ENCODE measurements around the gene HOXA3. TPM values are rescaled to one million over a fixed set of nuclear protein-coding genes. Genes with fewer than 3 reads are reported as not detected.

HOXA3 gene
- polyA plus RNA-seq, 3 donors, result not detected

DNA sequence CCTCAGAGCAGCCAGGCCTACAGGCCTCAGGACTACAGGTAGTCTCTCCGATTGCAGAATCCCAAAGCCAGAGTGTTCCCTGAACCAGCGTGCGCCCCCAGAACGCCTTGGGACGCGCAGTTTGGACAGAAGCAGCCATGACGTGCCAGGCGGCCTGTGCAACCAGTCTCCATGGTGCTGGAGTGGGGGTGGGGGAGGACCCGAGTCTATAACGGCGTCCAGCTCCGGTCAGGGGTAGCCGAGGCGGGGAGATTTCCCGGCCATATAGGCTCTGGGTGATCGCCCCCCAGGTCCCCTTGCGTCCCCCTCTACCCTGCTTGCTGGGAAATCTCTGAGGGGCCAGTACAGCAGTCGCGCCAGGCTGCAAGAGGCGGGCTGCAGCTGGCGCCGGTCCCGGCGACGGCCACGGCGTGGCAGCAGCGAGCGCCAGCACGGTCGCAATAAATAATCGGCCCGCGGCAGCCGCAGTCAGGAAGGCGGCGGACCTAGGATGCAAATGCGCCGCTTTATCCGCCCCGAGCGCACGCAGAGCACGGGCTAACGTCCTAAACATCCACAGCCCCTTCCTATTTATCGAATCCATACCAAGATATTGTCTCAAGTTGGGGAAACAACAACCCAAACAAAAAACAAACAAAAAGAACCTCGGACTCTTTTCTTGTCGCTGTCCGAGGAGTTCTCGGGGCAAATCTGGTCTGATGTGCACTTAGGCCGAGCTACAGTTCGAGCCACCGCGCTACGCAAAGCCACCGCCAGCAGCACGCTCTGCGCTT, 1.6 kb downstream of the HOXA3 start:
- Mint-ChIP-seq H3K9me3 (peaks cover 3 to 57% (median 32%) of the 10 kb centered on the region in 7 donors), H3K27ac (no peak overlapping the region), H3K4me1 (peaks cover 59% of the 10 kb centered on the region), H3K36me3 (peaks cover 15 to 32% of the 10 kb centered on the region in 2 donors), H3K27me3 (ENCODE audit: low read depth in 3 of 3) (peaks cover 94 to 100% (median 99%) of the 10 kb centered on the region in 3 donors), H3K4me3 (peak overlapping the region; percentile 78 to 94)
- Histone ChIP-seq H4K20me1 (ENCODE audit: insufficient read depth, low read length) (no peaks in the 10 kb centered on the region), H3K9ac (ENCODE audit: insufficient read depth, low read length, poor library complexity, severe bottlenecking) (no peak overlapping the region), H3K4me1 (ENCODE audit: control insufficient read depth in 1 of 2, insufficient read depth in 2 of 2, low read length in 2 of 2) (peaks cover 56 to 61% of the 10 kb centered on the region in 2 donors), H3K4me2 (replicated peaks; ENCODE audit: extremely low read depth, low read length, poor library complexity, severe bottlenecking) (peak overlapping the region; percentile 73), H3K9me3 (replicated peaks in 1 of 2; ENCODE audit: control insufficient read depth in 1 of 2, insufficient read depth in 1 of 2, low read length in 2 of 2) (peaks cover 5 to 72% of the 10 kb centered on the region in 2 donors), H3K79me2 (ENCODE audit: insufficient read depth, low read length) (no peaks in the 10 kb centered on the region), H3K27ac (ENCODE audit: low read depth in 1 of 2, low read length in 2 of 2) (no peak overlapping the region), H3K4me3 (replicated peaks in 1 of 3; ENCODE audit: low read depth in 2 of 3, low read length in 3 of 3) (peak overlapping the region in 2 of 3 experiments; percentile 14 to 66), H3K36me3 (replicated peaks in 1 of 2; ENCODE audit: control insufficient read depth in 1 of 2, insufficient read depth in 2 of 2, low read length in 2 of 2) (no peaks in the 10 kb centered on the region), H3K27me3 (ENCODE audit: control insufficient read depth in 2 of 2, insufficient read depth in 2 of 2, low read length in 2 of 2) (peaks cover 92 to 100% of the 10 kb centered on the region in 2 donors), H2AFZ (ENCODE audit: insufficient read depth, low read depth, low read length, poor library complexity, severe bottlenecking) (peak overlapping the region; percentile 43)
- TF ChIP-seq, protein P1, sequence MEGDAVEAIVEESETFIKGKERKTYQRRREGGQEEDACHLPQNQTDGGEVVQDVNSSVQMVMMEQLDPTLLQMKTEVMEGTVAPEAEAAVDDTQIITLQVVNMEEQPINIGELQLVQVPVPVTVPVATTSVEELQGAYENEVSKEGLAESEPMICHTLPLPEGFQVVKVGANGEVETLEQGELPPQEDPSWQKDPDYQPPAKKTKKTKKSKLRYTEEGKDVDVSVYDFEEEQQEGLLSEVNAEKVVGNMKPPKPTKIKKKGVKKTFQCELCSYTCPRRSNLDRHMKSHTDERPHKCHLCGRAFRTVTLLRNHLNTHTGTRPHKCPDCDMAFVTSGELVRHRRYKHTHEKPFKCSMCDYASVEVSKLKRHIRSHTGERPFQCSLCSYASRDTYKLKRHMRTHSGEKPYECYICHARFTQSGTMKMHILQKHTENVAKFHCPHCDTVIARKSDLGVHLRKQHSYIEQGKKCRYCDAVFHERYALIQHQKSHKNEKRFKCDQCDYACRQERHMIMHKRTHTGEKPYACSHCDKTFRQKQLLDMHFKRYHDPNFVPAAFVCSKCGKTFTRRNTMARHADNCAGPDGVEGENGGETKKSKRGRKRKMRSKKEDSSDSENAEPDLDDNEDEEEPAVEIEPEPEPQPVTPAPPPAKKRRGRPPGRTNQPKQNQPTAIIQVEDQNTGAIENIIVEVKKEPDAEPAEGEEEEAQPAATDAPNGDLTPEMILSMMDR (IDR thresholded peaks at IDR 0.05), result peak; percentile 90
- peak; percentile 64 to 70 (median 69) for DNase-seq
- whole genome bisulfite sequencing (ENCODE audit: insufficient coverage), result under 1% methylated on average over 57 of the region's 58 CpGs
- intact Hi-C loops (cut with micrococcal nuclease), result loop anchor here (5.0 kb wide), 2 partner anchors 37 to 1288 kb away; partner anchors contain the start of gene HOXA11 (in 2 of the 2)

DNA sequence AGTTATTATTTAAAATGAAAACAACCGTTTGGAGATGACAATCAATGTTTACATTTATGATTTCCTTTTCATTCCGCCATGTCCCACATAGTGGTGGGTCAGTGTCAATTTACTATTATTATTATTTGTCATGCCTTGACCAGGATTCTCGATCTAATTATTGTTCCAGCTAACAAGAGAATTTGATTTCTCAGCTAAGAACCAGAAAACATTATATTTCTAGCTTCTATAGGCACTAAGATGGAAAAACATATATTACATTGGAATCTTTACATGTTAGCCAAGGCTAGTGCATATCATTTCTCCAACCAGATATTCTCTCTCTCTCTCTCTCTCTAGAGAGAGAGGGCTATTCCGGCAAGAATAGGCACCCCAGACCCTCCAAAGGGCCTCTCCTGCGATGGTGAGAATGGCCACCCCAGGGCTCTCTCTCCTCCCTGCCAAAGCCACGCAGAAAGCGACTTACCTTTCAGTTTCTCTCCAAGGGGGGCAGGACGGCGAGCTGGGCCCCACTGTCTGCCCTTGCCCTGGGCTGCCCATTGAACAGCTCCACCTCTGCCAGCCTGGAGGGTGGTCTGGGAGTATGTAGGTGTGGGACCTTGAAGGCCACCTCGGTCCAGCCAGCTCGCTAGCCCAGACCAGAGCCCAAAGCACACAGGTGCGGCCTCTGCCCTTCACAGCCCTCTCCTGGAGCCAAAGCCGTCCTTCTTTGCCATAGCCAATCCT, 2.4 kb downstream of the HOXA3 start:
- intact Hi-C loops (cut with micrococcal nuclease), result loop anchor here (5.0 kb wide), 2 partner anchors 37 to 1288 kb away; partner anchors contain the start of gene HOXA11 (in 2 of the 2)
- Histone ChIP-seq H3K4me3 (replicated peaks in 1 of 3; ENCODE audit: low read depth in 2 of 3, low read length in 3 of 3) (peak overlapping the region in 1 of 3 experiments; percentile 66), H3K4me2 (replicated peaks; ENCODE audit: extremely low read depth, low read length, poor library complexity, severe bottlenecking) (peak overlapping the region; percentile 73), H4K20me1 (ENCODE audit: insufficient read depth, low read length) (no peaks in the 10 kb centered on the region), H3K9ac (ENCODE audit: insufficient read depth, low read length, poor library complexity, severe bottlenecking) (no peak overlapping the region), H3K36me3 (replicated peaks in 1 of 2; ENCODE audit: control insufficient read depth in 1 of 2, insufficient read depth in 2 of 2, low read length in 2 of 2) (no peaks in the 10 kb centered on the region), H3K79me2 (ENCODE audit: insufficient read depth, low read length) (no peaks in the 10 kb centered on the region), H3K27me3 (ENCODE audit: control insufficient read depth in 2 of 2, insufficient read depth in 2 of 2, low read length in 2 of 2) (peaks cover 84 to 100% of the 10 kb centered on the region in 2 donors), H3K27ac (ENCODE audit: low read depth in 1 of 2, low read length in 2 of 2) (no peak overlapping the region), H3K9me3 (replicated peaks in 1 of 2; ENCODE audit: control insufficient read depth in 1 of 2, insufficient read depth in 1 of 2, low read length in 2 of 2) (peaks cover 12 to 65% of the 10 kb centered on the region in 2 donors), H3K4me1 (ENCODE audit: control insufficient read depth in 1 of 2, insufficient read depth in 2 of 2, low read length in 2 of 2) (peaks cover 49 to 53% of the 10 kb centered on the region in 2 donors), H2AFZ (ENCODE audit: insufficient read depth, low read depth, low read length, poor library complexity, severe bottlenecking) (peak overlapping the region; percentile 43)
- Mint-ChIP-seq H3K27me3 (ENCODE audit: low read depth in 3 of 3) (peaks cover 95 to 100% (median 99%) of the 10 kb centered on the region in 3 donors), H3K27ac (no peak overlapping the region), H3K4me1 (peaks cover 54% of the 10 kb centered on the region), H3K36me3 (peaks cover 15 to 31% of the 10 kb centered on the region in 2 donors), H3K9me3 (peaks cover 10 to 58% (median 33%) of the 10 kb centered on the region in 7 donors), H3K4me3 (peak overlapping the region in 1 of 2 donors; percentile 94)
- TF ChIP-seq, protein P1 (IDR thresholded peaks at IDR 0.05), result no peak
- DNase-seq, result no peak
- WGBS (ENCODE audit: insufficient coverage), result 6% methylated on average over 6 of the region's 13 CpGs

All from CD14-positive monocyte (primary cell).